ENCODE data around the gene BAK1. TPM values are rescaled to one million over a fixed set of nuclear protein-coding genes. Genes with fewer than 3 reads are reported as not detected.

Gene BAK1
- total and polyA plus RNA-seq, 2 of the 13 experiments (the other 11 are each of a cell fraction or from before 2014, with no cell fraction given): 15.0 to 23.8 TPM

GRCh38 chr6:33607784-33608161, 27.7 kb upstream of the BAK1 start (continued):
- TF ChIP-seq, protein P1, sequence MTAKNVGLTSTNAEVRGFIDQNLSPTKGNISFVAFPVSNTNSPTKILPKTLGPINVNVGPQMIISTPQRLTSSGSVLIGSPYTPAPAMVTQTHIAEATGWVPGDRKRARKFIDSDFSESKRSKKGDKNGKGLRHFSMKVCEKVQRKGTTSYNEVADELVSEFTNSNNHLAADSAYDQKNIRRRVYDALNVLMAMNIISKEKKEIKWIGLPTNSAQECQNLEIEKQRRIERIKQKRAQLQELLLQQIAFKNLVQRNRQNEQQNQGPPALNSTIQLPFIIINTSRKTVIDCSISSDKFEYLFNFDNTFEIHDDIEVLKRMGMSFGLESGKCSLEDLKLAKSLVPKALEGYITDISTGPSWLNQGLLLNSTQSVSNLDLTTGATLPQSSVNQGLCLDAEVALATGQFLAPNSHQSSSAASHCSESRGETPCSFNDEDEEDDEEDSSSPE (CRISPR knock-in tag; IDR thresholded peaks at IDR 0.05): no peak
- 0 out of 2 replicates have a peak, but pooled peaks have one; percentile 30 for TF ChIP-seq PPARG (CRISPR knock-in tag; conservative IDR thresholded peaks at IDR 0.05)
- TF ChIP-seq, protein P2, sequence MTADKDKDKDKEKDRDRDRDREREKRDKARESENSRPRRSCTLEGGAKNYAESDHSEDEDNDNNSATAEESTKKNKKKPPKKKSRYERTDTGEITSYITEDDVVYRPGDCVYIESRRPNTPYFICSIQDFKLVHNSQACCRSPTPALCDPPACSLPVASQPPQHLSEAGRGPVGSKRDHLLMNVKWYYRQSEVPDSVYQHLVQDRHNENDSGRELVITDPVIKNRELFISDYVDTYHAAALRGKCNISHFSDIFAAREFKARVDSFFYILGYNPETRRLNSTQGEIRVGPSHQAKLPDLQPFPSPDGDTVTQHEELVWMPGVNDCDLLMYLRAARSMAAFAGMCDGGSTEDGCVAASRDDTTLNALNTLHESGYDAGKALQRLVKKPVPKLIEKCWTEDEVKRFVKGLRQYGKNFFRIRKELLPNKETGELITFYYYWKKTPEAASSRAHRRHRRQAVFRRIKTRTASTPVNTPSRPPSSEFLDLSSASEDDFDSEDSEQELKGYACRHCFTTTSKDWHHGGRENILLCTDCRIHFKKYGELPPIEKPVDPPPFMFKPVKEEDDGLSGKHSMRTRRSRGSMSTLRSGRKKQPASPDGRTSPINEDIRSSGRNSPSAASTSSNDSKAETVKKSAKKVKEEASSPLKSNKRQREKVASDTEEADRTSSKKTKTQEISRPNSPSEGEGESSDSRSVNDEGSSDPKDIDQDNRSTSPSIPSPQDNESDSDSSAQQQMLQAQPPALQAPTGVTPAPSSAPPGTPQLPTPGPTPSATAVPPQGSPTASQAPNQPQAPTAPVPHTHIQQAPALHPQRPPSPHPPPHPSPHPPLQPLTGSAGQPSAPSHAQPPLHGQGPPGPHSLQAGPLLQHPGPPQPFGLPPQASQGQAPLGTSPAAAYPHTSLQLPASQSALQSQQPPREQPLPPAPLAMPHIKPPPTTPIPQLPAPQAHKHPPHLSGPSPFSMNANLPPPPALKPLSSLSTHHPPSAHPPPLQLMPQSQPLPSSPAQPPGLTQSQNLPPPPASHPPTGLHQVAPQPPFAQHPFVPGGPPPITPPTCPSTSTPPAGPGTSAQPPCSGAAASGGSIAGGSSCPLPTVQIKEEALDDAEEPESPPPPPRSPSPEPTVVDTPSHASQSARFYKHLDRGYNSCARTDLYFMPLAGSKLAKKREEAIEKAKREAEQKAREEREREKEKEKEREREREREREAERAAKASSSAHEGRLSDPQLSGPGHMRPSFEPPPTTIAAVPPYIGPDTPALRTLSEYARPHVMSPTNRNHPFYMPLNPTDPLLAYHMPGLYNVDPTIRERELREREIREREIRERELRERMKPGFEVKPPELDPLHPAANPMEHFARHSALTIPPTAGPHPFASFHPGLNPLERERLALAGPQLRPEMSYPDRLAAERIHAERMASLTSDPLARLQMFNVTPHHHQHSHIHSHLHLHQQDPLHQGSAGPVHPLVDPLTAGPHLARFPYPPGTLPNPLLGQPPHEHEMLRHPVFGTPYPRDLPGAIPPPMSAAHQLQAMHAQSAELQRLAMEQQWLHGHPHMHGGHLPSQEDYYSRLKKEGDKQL (CRISPR knock-in tag; IDR thresholded peaks at IDR 0.05; ENCODE audit: low read depth): no peak
- no peak for TF ChIP-seq TBL1XR1 (IDR thresholded peaks at IDR 0.05; ENCODE audit: borderline replicate concordance, low read length, partially characterized antibody)
- TF ChIP-seq ZNF3 (CRISPR knock-in tag; IDR thresholded peaks at IDR 0.05): no peak
- no peak for TF ChIP-seq RFX1 (IDR thresholded peaks at IDR 0.05)
- no peak for TF ChIP-seq SP140L (CRISPR knock-in tag; IDR thresholded peaks at IDR 0.05; ENCODE audit: borderline replicate concordance)
- TF ChIP-seq ZBTB1 (CRISPR knock-in tag; IDR thresholded peaks at IDR 0.05; ENCODE audit: borderline replicate concordance): no peak
- TF ChIP-seq DPF2 (CRISPR knock-in tag; IDR thresholded peaks at IDR 0.05; ENCODE audit: borderline replicate concordance, low read depth): no peak
- no peak for TF ChIP-seq SOX6 (IDR thresholded peaks at IDR 0.05)
- TF ChIP-seq SOX6 (CRISPR knock-in tag; IDR thresholded peaks at IDR 0.05): 0 out of 2 replicates have a peak, but pooled peaks have one; percentile 34
- TF ChIP-seq, protein P3, sequence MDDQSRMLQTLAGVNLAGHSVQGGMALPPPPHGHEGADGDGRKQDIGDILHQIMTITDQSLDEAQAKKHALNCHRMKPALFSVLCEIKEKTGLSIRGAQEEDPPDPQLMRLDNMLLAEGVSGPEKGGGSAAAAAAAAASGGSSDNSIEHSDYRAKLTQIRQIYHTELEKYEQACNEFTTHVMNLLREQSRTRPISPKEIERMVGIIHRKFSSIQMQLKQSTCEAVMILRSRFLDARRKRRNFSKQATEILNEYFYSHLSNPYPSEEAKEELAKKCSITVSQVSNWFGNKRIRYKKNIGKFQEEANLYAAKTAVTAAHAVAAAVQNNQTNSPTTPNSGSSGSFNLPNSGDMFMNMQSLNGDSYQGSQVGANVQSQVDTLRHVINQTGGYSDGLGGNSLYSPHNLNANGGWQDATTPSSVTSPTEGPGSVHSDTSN (CRISPR knock-in tag; IDR thresholded peaks at IDR 0.05; ENCODE audit: borderline replicate concordance): no peak
- TF ChIP-seq, protein P4, sequence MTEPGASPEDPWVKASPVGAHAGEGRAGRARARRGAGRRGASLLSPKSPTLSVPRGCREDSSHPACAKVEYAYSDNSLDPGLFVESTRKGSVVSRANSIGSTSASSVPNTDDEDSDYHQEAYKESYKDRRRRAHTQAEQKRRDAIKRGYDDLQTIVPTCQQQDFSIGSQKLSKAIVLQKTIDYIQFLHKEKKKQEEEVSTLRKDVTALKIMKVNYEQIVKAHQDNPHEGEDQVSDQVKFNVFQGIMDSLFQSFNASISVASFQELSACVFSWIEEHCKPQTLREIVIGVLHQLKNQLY (CRISPR knock-in tag; IDR thresholded peaks at IDR 0.05): no peak
- peak; percentile 79 for TF ChIP-seq ADNP (CRISPR knock-in tag; IDR thresholded peaks at IDR 0.05)
- TF ChIP-seq YY1 (IDR thresholded peaks at IDR 0.05; ENCODE audit: insufficient read depth, insufficient replicate concordance, low read depth, low read length): no peak
- TF ChIP-seq ERF (CRISPR knock-in tag; IDR thresholded peaks at IDR 0.05): 0 out of 2 replicates have a peak, but pooled peaks have one; percentile 19
- TF ChIP-seq DDIT3 (CRISPR knock-in tag; IDR thresholded peaks at IDR 0.05): no peak
- TF ChIP-seq KDM2A (CRISPR knock-in tag; IDR thresholded peaks at IDR 0.05; ENCODE audit: borderline replicate concordance, low read depth): peak; percentile 7; the same call in 1 of the 2 replicates
- 0 out of 2 replicates have a peak, but pooled peaks have one; percentile 8 for TF ChIP-seq ZNF788 (CRISPR knock-in tag; IDR thresholded peaks at IDR 0.05; ENCODE audit: borderline replicate concordance)
- no peak for TF ChIP-seq ZNF367 (CRISPR knock-in tag; IDR thresholded peaks at IDR 0.05; ENCODE audit: borderline replicate concordance)
- no peak for TF ChIP-seq SNAI1 (CRISPR knock-in tag; IDR thresholded peaks at IDR 0.05; ENCODE audit: borderline replicate concordance)
- TF ChIP-seq CC2D1A (CRISPR knock-in tag; IDR thresholded peaks at IDR 0.05): no peak
- no peak for TF ChIP-seq SMARCE1 (IDR thresholded peaks at IDR 0.05; ENCODE audit: borderline replicate concordance)

Measured in HepG2 (cell line).